GM23338 (cell line): Measurements from ENCODE around the gene NOVA1. TPM values are rescaled to one million over a fixed set of nuclear protein-coding genes. Genes with fewer than 3 reads are reported as not detected.

ENCODE experiments used
- ATAC-seq: fragments of 200-7000 bp; cut with Tn5 transposase; 3 replicates; pipeline ENCODE4 v1.9.1; 2020
- DNase-seq: peaks from one replicate; pipeline ENCODE4 v3.0.0-alpha.2; 2015; ENCODE audit warnings: low spot score
- H2AFZ ChIP-seq: fragments of 200-600 bp; sonication (generic); 2 replicates; pipeline ENCODE4 v1.8.0; 2016; ENCODE audit warnings: antibody characterized with exemption, mild to moderate bottlenecking, moderate library complexity
- H3F3A ChIP-seq: fragments of 200-600 bp; sonication (generic); replicated peaks from 2 replicates; pipeline ENCODE4 v1.8.0; 2017; ENCODE audit warnings: antibody characterized with exemption, mixed run types, low read depth
- H3K27ac ChIP-seq: fragments of 200-600 bp; sonication (generic); 2 replicates; pipeline ENCODE4 v1.6.1; 2016; ENCODE audit warnings: low read depth
- H3K27me3 ChIP-seq: fragments of 200-600 bp; sonication (generic); 2 replicates; pipeline ENCODE4 v1.8.0; 2016; ENCODE audit warnings: mild to moderate bottlenecking, mixed run types, moderate library complexity; ENCODE audit not compliant: insufficient read depth
- H3K36me3 ChIP-seq: fragments of 200-600 bp; sonication (generic); 2 replicates; pipeline ENCODE4 v1.8.0; 2016; ENCODE audit warnings: mild to moderate bottlenecking; ENCODE audit not compliant: insufficient read depth
- H3K4me1 ChIP-seq: fragments of 200-600 bp; sonication (generic); 2 replicates; pipeline ENCODE4 v1.8.0; 2016; ENCODE audit warnings: mild to moderate bottlenecking, moderate library complexity; ENCODE audit not compliant: insufficient read depth
- H3K4me2 ChIP-seq: fragments of 200-600 bp; sonication (generic); 2 replicates; pipeline ENCODE4 v1.7.1; 2017; ENCODE audit warnings: mixed run types
- H3K4me3 ChIP-seq: fragments of 200-600 bp; sonication (generic); 2 replicates; pipeline ENCODE4 v1.6.1; 2016; ENCODE audit warnings: mixed run types
- H3K79me2 ChIP-seq: fragments of 200-600 bp; sonication (generic); replicated peaks from 2 replicates; pipeline ENCODE4 v1.8.0; 2017; ENCODE audit warnings: mild to moderate bottlenecking; ENCODE audit not compliant: insufficient read depth
- H3K9me2 ChIP-seq: fragments of 200-600 bp; sonication (generic); 2 replicates; pipeline ENCODE4 v1.8.0; 2017; ENCODE audit not compliant: insufficient read depth
- H4K20me1 ChIP-seq: fragments of 200-600 bp; sonication (generic); replicated peaks from 2 replicates; pipeline ENCODE4 v1.8.0; 2017; ENCODE audit warnings: mild to moderate bottlenecking; ENCODE audit not compliant: insufficient read depth
- H3K27ac Mint-ChIP-seq: 2 replicates; pipeline ENCODE4 v1.8.0; 2020; ENCODE audit warnings: inconsistent platforms, mild to moderate bottlenecking, moderate library complexity, mixed read lengths
- H3K27me3 Mint-ChIP-seq: 3 replicates; pipeline ENCODE4 v1.8.0; 2022; ENCODE audit warnings: low read depth, mild to moderate bottlenecking, moderate library complexity, mixed read lengths, inconsistent platforms; ENCODE audit not compliant: insufficient read depth, poor library complexity
- H3K36me3 Mint-ChIP-seq: 3 replicates; pipeline ENCODE4 v1.8.0; 2021; ENCODE audit warnings: low read depth, mild to moderate bottlenecking, inconsistent platforms, moderate library complexity, mixed read lengths
- H3K4me1 Mint-ChIP-seq: 3 replicates; pipeline ENCODE4 v1.8.0; 2020; ENCODE audit warnings: mild to moderate bottlenecking, inconsistent platforms, mixed read lengths
- H3K4me3 Mint-ChIP-seq: 3 replicates; pipeline ENCODE4 v1.8.0; 2021; ENCODE audit warnings: moderate library complexity, mild to moderate bottlenecking, inconsistent platforms, mixed read lengths
- H3K9me3 Mint-ChIP-seq: 3 replicates; pipeline ENCODE4 v1.8.0; 2020; ENCODE audit warnings: moderate library complexity, mild to moderate bottlenecking, inconsistent platforms, mixed read lengths
- CREB1 ChIP-seq: fragments of 250-450 bp; sonication (Bioruptor Pico); IDR thresholded peaks from 2 replicates; pipeline ENCODE4 v1.5.0; 2020; ENCODE audit warnings: low read depth, mild to moderate bottlenecking, moderate library complexity
- CTCF ChIP-seq, 2 experiments: fragments of 200-600 bp in 1 of 2; sonication (generic) in 1 of 2; conservative IDR thresholded peaks; 2 replicates each; pipeline versions ENCODE4 v1.5.1 to v1.6.1; 2016 to 2017; ENCODE audit warnings: antibody characterized with exemption in 2 of 2, low read depth in 2 of 2, mild to moderate bottlenecking in 2 of 2, moderate library complexity in 1 of 2
- ETS1 ChIP-seq: IDR thresholded peaks from 2 replicates; pipeline ENCODE4 v1.6.1; 2016; ENCODE audit warnings: antibody characterized with exemption
- EZH2 ChIP-seq: fragments of 200-600 bp; sonication (generic); IDR thresholded peaks from one replicate; pipeline ENCODE4 v1.8.0; 2017; ENCODE audit warnings: antibody characterized with exemption, mild to moderate bottlenecking, low read depth; ENCODE audit not compliant: unreplicated experiment
- EZH2phosphoT487 ChIP-seq: fragments of 200-600 bp; sonication (generic); IDR thresholded peaks from one replicate; pipeline ENCODE4 v1.8.1; 2018; ENCODE audit warnings: antibody characterized with exemption; ENCODE audit not compliant: unreplicated experiment
- JUNB ChIP-seq: IDR thresholded peaks from one replicate; pipeline ENCODE4 v1.6.1; 2016; ENCODE audit warnings: antibody characterized with exemption; ENCODE audit not compliant: unreplicated experiment
- NANOG ChIP-seq: IDR thresholded peaks from 2 replicates; pipeline ENCODE4 v1.6.1; 2016; ENCODE audit warnings: antibody characterized with exemption, borderline replicate concordance
- POLR2AphosphoS5 ChIP-seq: IDR thresholded peaks from 2 replicates; pipeline ENCODE4 v1.6.1; 2016; ENCODE audit warnings: antibody characterized with exemption, low read depth
- REST ChIP-seq: IDR thresholded peaks from one replicate; pipeline ENCODE4 v1.6.1; 2018; ENCODE audit warnings: antibody characterized with exemption; ENCODE audit not compliant: unreplicated experiment
- STAT1 ChIP-seq: IDR thresholded peaks from one replicate; pipeline ENCODE4 v1.6.1; 2016; ENCODE audit warnings: antibody characterized with exemption; ENCODE audit not compliant: unreplicated experiment
- ZNF114 ChIP-seq: fragments of 250-450 bp; sonication (Bioruptor Pico); IDR thresholded peaks from 2 replicates; pipeline ENCODE4 v1.5.0; 2020; ENCODE audit warnings: mild to moderate bottlenecking, moderate library complexity
- ZNF331 ChIP-seq: fragments of 250-450 bp; sonication (Bioruptor Pico); IDR thresholded peaks from 2 replicates; pipeline ENCODE4 v1.5.0; 2020; ENCODE audit warnings: low read depth, mild to moderate bottlenecking, moderate library complexity
- ZNF462 ChIP-seq: fragments of 250-450 bp; sonication (Bioruptor Pico); IDR thresholded peaks from 2 replicates; pipeline ENCODE4 v1.5.0; 2020; ENCODE audit warnings: mild to moderate bottlenecking, moderate library complexity
- polyA plus RNA-seq: library from polyadenylated mRNA; unstranded; fragments of >200 nt; fragmentation: Nextera tagmentation; extraction: Ambion mirVana; gene quantifications from 2 replicates; pipeline ENCODE4 v1.2.1, GENCODE V29; 2016
- total RNA-seq: library from RNA; depleted of rRNA; stranded (reverse); fragments of >200 nt; shearing (Covaris generic); gene quantifications from 2 replicates; pipeline ENCODE4 v1.2.3, GENCODE V29; 2014

The NOVA1 gene
- total and polyA plus RNA-seq, 2 experiments from 2014 or later = 8.1 to 11.6 TPM

GRCh38 chr14:26522967-26523366 is 74.9 kb downstream of the NOVA1 start:
- Histone ChIP-seq H2AFZ (no peak overlapping the region), H3K4me2 (no peak overlapping the region), H3K4me1 (peaks cover 15% of the 10 kb centered on the region; the same call in 1 of the 2 replicates), H3K36me3 (no peaks in the 10 kb centered on the region), H3K27ac (no peak overlapping the region), H3K27me3 (no peaks in the 10 kb centered on the region), H3K4me3 (no peak overlapping the region), H3K79me2 (no peaks in the 10 kb centered on the region), H4K20me1 (no peaks in the 10 kb centered on the region), H3F3A (no peaks in the 10 kb centered on the region), H3K9me2 (no peaks in the 10 kb centered on the region)
- Mint-ChIP-seq H3K4me3 (no peak overlapping the region), H3K9me3 (no peaks in the 10 kb centered on the region), H3K36me3 (no peaks in the 10 kb centered on the region), H3K4me1 (peaks cover 31% of the 10 kb centered on the region), H3K27ac (peak overlapping the region; percentile 69; the same call in 1 of the 2 replicates), H3K27me3 (no peaks in the 10 kb centered on the region)
- DNase-seq (no peak), ATAC-seq (no peak)
- TF ChIP-seq JUNB = no peak
- TF ChIP-seq NANOG = no peak
- TF ChIP-seq ETS1 = no peak
- TF ChIP-seq EZH2phosphoT487 = no peak
- no peak for TF ChIP-seq CREB1 (CRISPR knock-in tag)
- TF ChIP-seq STAT1 = no peak
- no peak for TF ChIP-seq ZNF462 (CRISPR knock-in tag)
- TF ChIP-seq REST = no peak
- no peak for TF ChIP-seq POLR2AphosphoS5
- TF ChIP-seq ZNF331 (CRISPR knock-in tag) = no peak
- no peak for TF ChIP-seq ZNF114 (CRISPR knock-in tag)
- TF ChIP-seq CTCF (conservative IDR thresholded peaks at IDR 0.05; ENCODE audit: low read depth in 2 of 2) = no peak
- no peak for TF ChIP-seq EZH2
